HepG2 (cell line): Measurements from ENCODE around the gene EFNA2. TPM values are rescaled to one million over a fixed set of nuclear protein-coding genes. Genes with fewer than 3 reads are reported as not detected.

Experiments used
- E2F5 ChIP-seq: sonication (generic); formaldehyde crosslinking; conservative IDR thresholded peaks from 2 replicates; pipeline ENCODE4 v1.4.0; 2020; ENCODE audit warnings: missing genetic modification reagents
- FOXA1 ChIP-seq, 2 experiments: fragments of 450-650 bp in 1 of 2; sonication (generic) in 1 of 2; formaldehyde crosslinking in 1 of 2; IDR thresholded peaks; 2 replicates each; pipeline versions ENCODE4 v1.4.0 to v1.6.1; 2016 to 2020; ENCODE audit warnings: missing genetic modification reagents in 1 of 2
- GMEB1 ChIP-seq: sonication (generic); formaldehyde crosslinking; IDR thresholded peaks from 2 replicates; pipeline ENCODE4 v1.5.1; 2020; ENCODE audit warnings: missing genetic modification reagents, mild to moderate bottlenecking, borderline replicate concordance
- ISX ChIP-seq: sonication (generic); formaldehyde crosslinking; conservative IDR thresholded peaks from 2 replicates; pipeline ENCODE4 v1.5.0; 2020; ENCODE audit warnings: missing genetic modification reagents
- KLF11 ChIP-seq: IDR thresholded peaks from 2 replicates; pipeline ENCODE4 v1.6.1; 2016; ENCODE audit warnings: missing compliant biosample characterization
- MAX ChIP-seq: IDR thresholded peaks from 2 replicates; pipeline ENCODE4 v1.6.1; 2012; ENCODE audit warnings: inconsistent platforms
- POLR2A ChIP-seq, 2 experiments: IDR thresholded peaks; 2 replicates each; pipeline ENCODE4 v1.6.1; 2011; ENCODE audit warnings: low read depth in 2 of 2, low read length in 2 of 2, mild to moderate bottlenecking in 1 of 2, moderate library complexity in 1 of 2; ENCODE audit not compliant: insufficient read depth in 1 of 2
- RNF219 ChIP-seq: sonication (generic); formaldehyde crosslinking; IDR thresholded peaks from 2 replicates; pipeline ENCODE4 v1.5.0; 2020; ENCODE audit warnings: mild to moderate bottlenecking, missing genetic modification reagents
- YEATS2 ChIP-seq: sonication (generic); formaldehyde crosslinking; IDR thresholded peaks from 2 replicates; pipeline ENCODE4 v1.4.0; 2020; ENCODE audit warnings: missing genetic modification reagents, borderline replicate concordance
- ZFYVE20 ChIP-seq: sonication (generic); formaldehyde crosslinking; IDR thresholded peaks from 2 replicates; pipeline ENCODE4 v1.8.0; 2023; ENCODE audit warnings: low read depth, mild to moderate bottlenecking, moderate library complexity, missing genetic modification reagents, borderline replicate concordance
- ZMYM3 ChIP-seq: sonication (generic); formaldehyde crosslinking; IDR thresholded peaks from 2 replicates; pipeline ENCODE4 v1.5.1; 2020; ENCODE audit warnings: mild to moderate bottlenecking, missing genetic modification reagents
- ZNF382 ChIP-seq: sonication (generic); formaldehyde crosslinking; IDR thresholded peaks from 2 replicates; pipeline ENCODE4 v1.5.0; 2020; ENCODE audit warnings: missing genetic modification reagents, mild to moderate bottlenecking, borderline replicate concordance
- ZNF407 ChIP-seq: sonication (generic); formaldehyde crosslinking; IDR thresholded peaks from one replicate; pipeline ENCODE4 v1.5.1; 2020; ENCODE audit warnings: mild to moderate bottlenecking, missing genetic modification reagents; ENCODE audit errors: not compliant biosample characterization
- ZNF605 ChIP-seq: sonication (generic); formaldehyde crosslinking; IDR thresholded peaks from 2 replicates; pipeline ENCODE4 v1.8.0; 2022; ENCODE audit warnings: mild to moderate bottlenecking, missing genetic modification reagents
- polyA plus RNA-seq, 8 experiments: library from polyadenylated mRNA; depleted of rRNA in 3 of 8; stranded (reverse) in 7 of 8; unstranded in 1 of 8; fragments of >200 nt; fragmentation: Illumina TruSeq in 4 of 8; extraction: Trizol in 4 of 8; gene quantifications; 2 replicates each; pipeline versions ENCODE4 v1.2.1 to v1.2.3, GENCODE V29; 2011 to 2016; ENCODE audit warnings: low read depth in 4 of 8, missing spikeins in 1 of 8, mixed read lengths in 1 of 8; ENCODE audit not compliant: insufficient read depth in 1 of 8
- total RNA-seq, 5 experiments: library from RNA; depleted of rRNA; stranded (reverse); fragments of >200 nt; fragmentation: Illumina TruSeq; extraction: Trizol; gene quantifications; 2 replicates each; pipeline ENCODE4 v1.2.3, GENCODE V29; 2016; ENCODE audit warnings: low read depth in 1 of 5

The EFNA2 gene
- total and polyA plus RNA-seq, 2 of the 13 experiments (the other 11 are each of a cell fraction or from before 2014, with no cell fraction given) = 6.0 to 9.9 TPM

GRCh38 chr19:1287354-1288225 is 1.9 kb downstream of the EFNA2 start (continued):
- TF ChIP-seq ZNF407 (CRISPR knock-in tag) = peak; percentile 27
- no peak for TF ChIP-seq RNF219 (CRISPR knock-in tag)
- no peak for TF ChIP-seq ISX (CRISPR knock-in tag)
- 0 out of 2 replicates have a peak, but pooled peaks have one; percentile 7 for TF ChIP-seq ZMYM3 (CRISPR knock-in tag)
- 0 out of 2 replicates have a peak, but pooled peaks have one; percentile 50 for TF ChIP-seq GMEB1 (CRISPR knock-in tag)
- 0 out of 2 replicates have a peak, but pooled peaks have one; percentile 30 for TF ChIP-seq MAX
- TF ChIP-seq YEATS2 (CRISPR knock-in tag) = no peak
- no peak for TF ChIP-seq FOXA1 (IDR thresholded peaks at IDR 0.05)
- TF ChIP-seq FOXA1 (CRISPR knock-in tag; IDR thresholded peaks at IDR 0.05) = no peak
- peak; percentile 44; the same call in 1 of the 2 replicates for TF ChIP-seq ZNF605 (CRISPR knock-in tag)
- TF ChIP-seq ZNF382 (CRISPR knock-in tag) = no peak
- no peak for TF ChIP-seq KLF11 (CRISPR knock-in tag)
- no peak for TF ChIP-seq E2F5 (CRISPR knock-in tag)
- 0 out of 4 replicates have a peak, but pooled peaks of 1 of the 2 experiments have one; percentile 11 for TF ChIP-seq POLR2A (IDR thresholded peaks at IDR 0.05; ENCODE audit: insufficient read depth in 1 of 2, low read depth in 2 of 2, low read length in 2 of 2)
- no peak for TF ChIP-seq ZFYVE20 (CRISPR knock-in tag)
